B cell (primary cell): Measurements from ENCODE around the gene CSF1.

Experiments used
- CTCF ChIP-seq: fragments of 200-600 bp; IDR thresholded peaks from one replicate; pipeline ENCODE4 v1.8.0; 2022; ENCODE audit warnings: antibody characterized with exemption, mild to moderate bottlenecking
- EZH2 ChIP-seq: IDR thresholded peaks from 2 replicates; pipeline ENCODE4 v1.6.1; 2012; ENCODE audit warnings: borderline replicate concordance, low read depth, mild to moderate bottlenecking, moderate library complexity, low read length; ENCODE audit not compliant: insufficient read depth, poor library complexity, severe bottlenecking

GRCh38 chr1:109864047-109864822 lies 46.4 kb upstream of the CSF1 start:
- no peak for TF ChIP-seq CTCF
- no peak for TF ChIP-seq EZH2
